HG03565 (cell line): Measurements from ENCODE around the gene PCSK4.
"Not testable (repeated sequence)": the region's sequence is repeated elsewhere in the genome, so short reads cannot be mapped to it uniquely, and the experiment has no call there.

Source experiments
- ATAC-seq: cut with Tn5 transposase; IDR thresholded peaks from one replicate; pipeline ENCODE4 v1.9.1; 2021; ENCODE audit warnings: mild to moderate bottlenecking, moderate library complexity; ENCODE audit not compliant: unreplicated experiment

PCSK4 gene

GRCh38 chr19:1489463-1490310 lies 463 bp downstream of the PCSK4 start:
- no peak for ATAC-seq

DNA sequence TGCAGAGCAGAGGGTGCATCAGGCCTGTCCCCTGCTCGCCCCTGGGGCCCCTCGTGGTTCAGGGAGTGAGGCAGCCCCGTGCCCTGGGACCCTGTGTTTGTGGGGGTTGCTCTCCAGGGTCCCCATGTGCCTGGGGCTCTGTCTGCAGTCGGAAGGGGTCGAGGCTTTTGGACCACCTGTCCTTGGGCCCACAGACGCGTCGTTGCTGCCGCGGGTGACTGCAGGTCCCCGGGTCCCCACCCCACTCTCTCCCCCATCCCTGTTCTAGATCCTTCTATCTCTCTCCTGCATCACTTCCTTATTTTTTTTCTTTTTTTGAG lies 1.9 kb downstream of the PCSK4 start:
- no peak for ATAC-seq

- no peak for ATAC-seq
Measured at GRCh38 chr19:1487576-1488281, 2.4 kb downstream of the PCSK4 start.

DNA sequence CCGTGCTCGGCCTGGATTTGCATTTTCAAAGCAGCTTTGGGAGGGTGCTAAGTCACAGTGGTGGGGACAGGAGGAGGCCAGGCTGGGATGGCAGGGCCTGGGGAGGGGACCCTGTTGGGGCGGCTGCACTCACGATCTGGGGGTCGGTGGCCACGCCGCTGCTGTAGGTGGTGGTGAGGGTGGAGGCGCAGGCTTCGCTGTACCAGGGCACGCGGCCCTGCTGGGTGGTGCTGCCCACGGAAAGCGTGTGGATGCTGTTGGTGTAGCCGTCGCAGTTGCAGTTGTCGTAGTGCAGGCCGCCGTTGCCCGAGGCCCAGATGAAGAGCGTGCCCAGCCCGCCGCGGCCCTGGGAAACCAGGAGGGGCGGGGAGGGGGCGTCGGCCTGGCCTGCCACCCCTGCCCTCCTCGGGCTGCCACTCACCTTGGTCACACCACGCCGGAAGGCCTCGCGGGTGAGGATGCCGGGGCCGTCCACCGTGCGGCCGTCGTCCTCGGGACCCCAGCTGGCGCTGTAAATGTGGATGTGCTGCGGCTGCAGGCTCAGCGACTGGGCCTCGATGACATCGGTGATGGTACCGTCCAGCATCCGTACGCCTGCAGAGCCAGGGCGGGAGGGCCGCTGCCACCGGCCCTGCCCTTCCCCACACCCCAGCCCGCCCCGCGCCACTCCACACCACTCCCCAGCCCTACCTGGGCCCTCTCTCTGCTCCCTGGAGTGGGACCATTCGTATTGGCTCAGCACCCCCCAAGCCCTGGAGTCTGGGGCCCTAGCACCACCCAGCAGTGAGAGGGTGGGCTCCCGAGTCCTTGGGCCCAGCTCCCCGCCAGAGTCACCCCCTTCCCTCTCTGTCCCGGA lies 3.2 kb downstream of the PCSK4 start:
- ATAC-seq: no peak

GRCh38 chr19:1483979-1484428 lies 6.1 kb downstream of the PCSK4 start:
- no peak for ATAC-seq

GRCh38 chr19:1483131-1483978 lies 6.8 kb downstream of the PCSK4 start:
- ATAC-seq: no peak

DNA sequence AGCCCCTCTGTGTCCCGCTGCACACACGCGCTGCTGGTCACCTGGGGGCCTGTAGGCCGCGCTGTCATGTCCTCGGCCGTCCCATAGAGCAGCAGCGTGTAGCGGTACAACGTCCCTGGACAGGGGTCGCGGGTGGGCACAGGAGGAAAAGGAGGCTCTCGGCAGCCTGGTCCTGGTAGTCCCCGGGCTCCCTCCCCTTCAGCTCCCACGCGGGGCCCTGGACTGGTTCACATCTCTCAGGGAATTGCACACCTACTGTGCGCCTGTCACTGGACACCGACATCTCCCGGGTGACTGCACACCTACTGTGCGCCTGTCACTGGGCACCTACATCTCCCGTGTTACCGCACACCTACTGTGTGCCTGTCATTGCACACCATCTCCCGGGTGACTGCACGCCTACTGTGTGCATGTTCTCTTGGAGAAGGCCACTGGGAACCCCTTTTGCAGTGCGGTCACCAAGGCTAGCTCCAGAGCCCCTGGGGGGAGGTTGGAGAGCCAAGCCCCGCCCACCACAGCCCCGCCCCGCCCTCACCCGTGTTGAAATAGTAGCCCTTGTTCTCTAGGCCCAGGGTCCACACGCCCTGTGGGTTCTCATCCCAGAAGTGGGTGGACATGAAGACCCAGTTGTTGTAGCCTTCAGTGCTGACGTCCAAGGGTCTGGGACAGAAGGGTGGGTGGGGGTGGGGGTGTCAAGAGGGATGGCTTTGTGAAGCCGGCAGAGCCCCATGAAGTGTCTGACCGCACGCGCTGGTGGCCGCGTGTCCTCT lies 7.6 kb downstream of the PCSK4 start:
- ATAC-seq: no peak

- no peak for ATAC-seq
Measured at GRCh38 chr19:1481893-1482360, 8.2 kb downstream of the PCSK4 start.

GRCh38 chr19:1481224-1481892 lies 8.8 kb downstream of the PCSK4 start:
- no peak for ATAC-seq

- ATAC-seq: peak; percentile 82
Measured at GRCh38 chr19:1478934-1479707, 11.0 kb downstream of the PCSK4 start, which contains the start of gene C19orf25. C19orf25 (minus strand) TSS chr19:1479215; CDS start chr19:1478903, 312 bp downstream.

- ATAC-seq: not testable (repeated sequence)
Measured at GRCh38 chr19:1477056-1477455, 13.1 kb downstream of the PCSK4 start.

DNA sequence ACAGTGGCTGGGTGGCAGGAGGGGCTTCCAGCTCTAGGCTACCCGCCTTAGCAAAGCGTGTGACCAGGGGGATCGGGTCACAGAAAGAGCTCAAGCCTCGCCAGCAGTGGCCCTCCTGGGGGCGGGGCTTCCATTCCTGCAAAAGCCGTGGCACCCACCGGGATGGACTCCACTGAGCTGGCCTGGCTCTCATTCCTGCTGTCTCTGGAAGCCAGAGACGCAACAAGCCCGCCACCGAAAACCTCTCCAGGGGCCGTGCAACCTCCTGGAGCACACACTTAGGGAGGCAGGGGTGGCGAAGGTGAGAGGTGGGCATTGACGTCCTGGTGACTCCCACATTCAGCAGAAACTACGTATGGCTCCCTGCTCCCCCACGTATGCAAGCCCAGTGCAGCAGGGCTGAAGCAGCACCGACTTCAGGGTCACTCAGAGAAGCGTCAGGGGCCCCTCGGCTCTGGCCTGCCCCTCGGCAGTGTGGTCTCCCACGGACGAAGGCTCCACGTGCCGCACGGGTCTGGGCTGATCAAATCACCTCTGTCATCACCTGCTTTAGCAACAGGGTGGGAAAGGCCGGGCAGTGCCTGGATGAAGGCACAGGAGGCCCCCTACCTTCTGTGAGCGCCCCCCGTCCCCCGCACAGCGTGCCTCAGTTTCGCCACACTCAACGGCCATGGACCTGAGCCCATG lies 14.3 kb downstream of the PCSK4 start:
- ATAC-seq: no peak

- no peak for ATAC-seq
Measured at GRCh38 chr19:1474765-1475351, 15.3 kb downstream of the PCSK4 start.

- no peak for ATAC-seq
Measured at GRCh38 chr19:1474011-1474764, 16.0 kb downstream of the PCSK4 start.

GRCh38 chr19:1473085-1473851 lies 16.9 kb downstream of the PCSK4 start:
- ATAC-seq: no peak
